ENCODE measurements around the gene F3. TPM values are rescaled to one million over a fixed set of nuclear protein-coding genes. Genes with fewer than 3 reads are reported as not detected.

Gene F3
- total and polyA plus RNA-seq, 2 of the 13 experiments (the other 11 are each of a cell fraction or from before 2014, with no cell fraction given), result 5.8 to 9.0 TPM

DNA sequence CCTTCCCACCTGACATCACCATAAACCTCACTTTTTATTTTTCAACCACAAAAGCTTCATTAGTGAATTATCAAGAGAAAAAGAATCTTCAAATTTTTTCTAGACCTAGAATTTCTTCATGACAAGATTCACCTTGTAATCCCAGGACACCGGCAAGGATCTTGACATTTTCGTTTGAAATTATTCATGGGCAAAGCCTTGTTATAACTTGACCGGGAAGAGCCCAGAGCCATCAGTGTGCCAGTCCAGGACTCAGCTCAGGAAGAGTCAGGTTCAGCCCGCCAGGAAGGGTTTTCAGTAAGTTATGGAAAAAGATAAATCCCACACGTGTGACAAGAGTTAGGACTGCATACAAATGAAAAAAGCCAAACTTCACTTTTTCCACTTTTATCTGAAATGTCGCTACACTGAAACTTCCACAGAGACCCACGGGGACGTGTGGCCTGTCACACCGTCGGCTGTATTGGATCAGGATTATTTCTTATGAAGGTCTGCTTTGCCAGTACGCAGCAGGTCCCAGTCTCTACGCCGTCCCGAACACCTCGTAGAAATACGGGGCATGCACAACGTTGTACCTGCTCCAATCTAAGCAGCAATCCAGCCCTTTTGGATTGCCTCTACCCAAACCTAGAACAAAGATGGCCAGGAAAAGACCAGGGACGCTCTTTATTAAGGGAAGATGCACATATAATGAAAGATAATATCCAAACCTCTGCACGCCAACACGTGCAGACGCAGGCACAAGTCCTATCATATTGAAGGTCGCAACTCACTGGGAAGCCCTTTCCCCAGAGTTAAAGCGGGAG lies 916 bp downstream of the F3 start (continued):
- TF ChIP-seq ZNF598 (CRISPR knock-in tag; IDR thresholded peaks at IDR 0.05; ENCODE audit: borderline replicate concordance), result no peak
- no peak for TF ChIP-seq ZFP36L2 (CRISPR knock-in tag; IDR thresholded peaks at IDR 0.05)
- TF ChIP-seq, protein P1, sequence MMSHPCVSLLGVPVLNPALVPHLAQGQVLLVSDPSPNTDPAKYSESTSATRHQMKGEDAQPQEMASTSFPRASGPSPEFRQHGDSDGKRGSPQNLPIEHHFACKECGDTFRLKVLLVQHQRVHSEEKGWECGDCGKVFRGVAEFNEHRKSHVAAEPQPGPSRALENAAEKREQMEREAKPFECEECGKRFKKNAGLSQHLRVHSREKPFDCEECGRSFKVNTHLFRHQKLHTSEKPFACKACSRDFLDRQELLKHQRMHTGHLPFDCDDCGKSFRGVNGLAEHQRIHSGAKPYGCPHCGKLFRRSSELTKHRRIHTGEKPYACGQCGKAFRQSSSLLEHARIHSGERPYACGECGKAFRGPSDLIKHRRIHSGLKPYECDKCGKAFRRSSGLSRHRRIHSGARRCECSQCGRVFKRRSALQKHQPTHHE (CRISPR knock-in tag; IDR thresholded peaks at IDR 0.05; ENCODE audit: borderline replicate concordance), result 0 out of 2 replicates have a peak, but pooled peaks have one; percentile 5
- 0 out of 2 replicates have a peak, but pooled peaks have one; percentile 7 for TF ChIP-seq MTERF4 (CRISPR knock-in tag; IDR thresholded peaks at IDR 0.05)
- TF ChIP-seq FOXO1 (CRISPR knock-in tag; IDR thresholded peaks at IDR 0.05), result no peak
- TF ChIP-seq PRDM15 (CRISPR knock-in tag; IDR thresholded peaks at IDR 0.05), result peak; percentile 63
- no peak for TF ChIP-seq KLF13 (CRISPR knock-in tag; IDR thresholded peaks at IDR 0.05)
- TF ChIP-seq MTA3 (CRISPR knock-in tag; IDR thresholded peaks at IDR 0.05), result no peak
- TF ChIP-seq KLF16 (CRISPR knock-in tag; IDR thresholded peaks at IDR 0.05), result no peak
- TF ChIP-seq TFDP2 (CRISPR knock-in tag; IDR thresholded peaks at IDR 0.05), result no peak
- peak; percentile 65; the same call in 1 of the 2 replicates for TF ChIP-seq ZNF790 (CRISPR knock-in tag; IDR thresholded peaks at IDR 0.05; ENCODE audit: borderline replicate concordance)
- TF ChIP-seq ZSCAN9 (CRISPR knock-in tag; IDR thresholded peaks at IDR 0.05; ENCODE audit: borderline replicate concordance), result no peak
- no peak for TF ChIP-seq HES4 (CRISPR knock-in tag; IDR thresholded peaks at IDR 0.05; ENCODE audit: borderline replicate concordance)
- no peak for TF ChIP-seq SP1 (IDR thresholded peaks at IDR 0.05)
- TF ChIP-seq SP1 (CRISPR knock-in tag; IDR thresholded peaks at IDR 0.05), result no peak
- no peak for TF ChIP-seq ZNF296 (CRISPR knock-in tag; conservative IDR thresholded peaks at IDR 0.05)
- TF ChIP-seq ZNF660 (CRISPR knock-in tag; IDR thresholded peaks at IDR 0.05; ENCODE audit: borderline replicate concordance, low read depth), result no peak
- no peak for TF ChIP-seq ZNF557 (CRISPR knock-in tag; IDR thresholded peaks at IDR 0.05)
- no peak for TF ChIP-seq ZMYM2 (CRISPR knock-in tag; IDR thresholded peaks at IDR 0.05)
- no peak for TF ChIP-seq ZNF383 (CRISPR knock-in tag; IDR thresholded peaks at IDR 0.05; ENCODE audit: borderline replicate concordance)
- no peak for TF ChIP-seq ZFX (CRISPR knock-in tag; IDR thresholded peaks at IDR 0.05; ENCODE audit: low read depth)
- TF ChIP-seq KMT2B (CRISPR knock-in tag; IDR thresholded peaks at IDR 0.05), result no peak
